WI38 (cell line): ENCODE results near the gene KANSL1L.
"Not testable (repeated sequence)": the region's sequence is repeated elsewhere in the genome, so short reads cannot be mapped to it uniquely, and the experiment has no call there.

Experiments
- H3K4me3 ChIP-seq: 2 replicates; pipeline ENCODE4 v1.5.1; 2011; ENCODE audit warnings: low read depth, mild to moderate bottlenecking, control low read depth, low read length
- CTCF ChIP-seq: IDR thresholded peaks from 2 replicates; pipeline ENCODE4 v1.5.1; 2012; ENCODE audit warnings: low read depth, mild to moderate bottlenecking, control low read depth, low read length

The KANSL1L gene

DNA sequence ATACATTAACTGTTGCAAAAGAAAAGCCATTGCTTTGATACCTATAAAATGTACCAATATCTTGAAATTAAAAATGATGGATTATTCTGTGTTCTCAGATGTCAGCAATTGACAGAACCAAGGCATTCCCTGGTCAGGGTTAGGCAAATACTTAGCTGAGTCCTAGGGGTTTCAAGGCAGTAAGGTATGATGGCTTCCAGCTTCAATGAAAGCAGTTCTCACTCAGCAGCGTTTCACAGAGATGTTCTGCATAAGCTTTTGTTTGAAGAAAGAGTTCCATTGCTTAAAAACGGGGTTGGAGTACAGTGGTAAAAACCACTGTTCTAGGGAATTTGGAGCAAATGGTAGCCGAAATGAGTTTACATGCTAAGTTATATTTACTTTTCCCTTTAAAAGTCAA is 17.0 kb upstream of the KANSL1L start:
- no peak for TF ChIP-seq CTCF
- H3K4me3 ChIP-seq: no peak overlapping the region

- H3K4me3 ChIP-seq: not testable (repeated sequence)
Measured at GRCh38 chr2:210183936-210184335, 12.7 kb upstream of the KANSL1L start.

DNA sequence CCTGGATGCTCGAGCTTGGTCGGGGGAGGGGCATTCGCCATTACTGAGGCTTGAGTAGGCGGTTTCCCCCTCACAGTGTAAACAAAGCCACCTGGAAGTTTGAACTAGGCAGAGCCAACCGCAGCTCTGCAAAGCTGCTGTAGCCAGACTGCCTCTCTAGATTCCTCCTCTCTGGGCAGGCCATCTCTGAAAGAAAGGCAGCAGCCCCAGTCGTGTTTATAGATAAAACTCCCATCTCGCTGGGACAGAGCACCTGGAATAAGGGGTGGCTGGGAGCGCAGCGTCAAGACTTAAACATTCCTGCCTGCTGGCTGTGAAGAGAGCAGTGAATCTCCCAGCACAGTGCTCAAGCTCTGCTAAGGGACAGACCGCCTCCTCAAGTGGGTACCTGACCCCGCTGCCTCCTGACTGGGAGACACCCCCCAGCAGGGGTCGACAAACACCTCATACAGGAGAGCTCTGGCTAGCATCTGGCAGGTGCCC is 10.4 kb upstream of the KANSL1L start:
- H3K4me3 ChIP-seq: not testable (repeated sequence)

DNA sequence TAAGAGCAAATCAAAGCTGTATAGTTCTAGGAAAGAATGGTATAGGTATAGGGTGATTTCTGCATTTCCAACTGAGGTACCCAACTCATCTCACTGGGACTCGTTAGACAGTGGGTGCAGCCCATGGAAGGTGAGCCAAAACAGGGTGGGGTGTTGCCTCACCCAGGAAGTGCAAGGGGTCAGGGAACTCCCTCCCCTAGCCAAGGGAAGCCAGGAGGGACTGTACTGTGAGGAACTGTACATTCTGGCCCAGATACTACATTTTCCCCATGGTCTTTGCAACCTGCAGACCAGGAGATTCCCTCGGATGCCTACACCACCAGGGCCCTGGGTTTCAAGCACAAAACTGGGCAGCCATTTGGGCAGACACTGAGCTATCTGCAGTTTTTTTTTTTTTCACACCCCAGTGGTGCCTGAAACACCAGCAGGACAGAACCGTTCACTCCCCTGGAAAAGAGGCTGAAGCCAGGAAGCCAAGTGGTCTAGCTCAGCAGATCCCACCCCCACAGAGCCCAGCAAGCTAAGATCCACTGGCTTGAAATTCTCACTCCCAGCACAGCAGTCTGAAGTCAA is 9.9 kb upstream of the KANSL1L start:
- not testable (repeated sequence) for H3K4me3 ChIP-seq

DNA sequence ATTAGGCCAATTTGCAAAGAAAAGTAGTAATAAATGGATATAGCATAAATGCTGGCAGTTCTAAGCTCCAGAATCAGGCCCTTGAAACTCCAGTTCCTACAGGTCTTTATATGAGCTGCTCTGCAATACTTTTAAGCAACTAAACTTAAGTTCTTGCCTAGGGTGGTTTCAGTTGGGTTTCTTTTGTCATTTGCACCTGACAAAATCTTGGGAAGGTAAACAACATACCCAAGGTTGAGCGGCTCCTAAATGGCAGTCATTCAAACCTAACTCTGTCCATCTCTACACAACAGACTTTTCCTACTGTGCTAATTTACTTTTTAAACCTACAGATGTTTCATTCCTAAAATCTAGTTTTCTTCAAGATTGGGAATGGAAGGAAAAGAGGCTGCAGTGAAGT is 9.3 kb upstream of the KANSL1L start:
- H3K4me3 ChIP-seq: no peak overlapping the region
- TF ChIP-seq CTCF: no peak

DNA sequence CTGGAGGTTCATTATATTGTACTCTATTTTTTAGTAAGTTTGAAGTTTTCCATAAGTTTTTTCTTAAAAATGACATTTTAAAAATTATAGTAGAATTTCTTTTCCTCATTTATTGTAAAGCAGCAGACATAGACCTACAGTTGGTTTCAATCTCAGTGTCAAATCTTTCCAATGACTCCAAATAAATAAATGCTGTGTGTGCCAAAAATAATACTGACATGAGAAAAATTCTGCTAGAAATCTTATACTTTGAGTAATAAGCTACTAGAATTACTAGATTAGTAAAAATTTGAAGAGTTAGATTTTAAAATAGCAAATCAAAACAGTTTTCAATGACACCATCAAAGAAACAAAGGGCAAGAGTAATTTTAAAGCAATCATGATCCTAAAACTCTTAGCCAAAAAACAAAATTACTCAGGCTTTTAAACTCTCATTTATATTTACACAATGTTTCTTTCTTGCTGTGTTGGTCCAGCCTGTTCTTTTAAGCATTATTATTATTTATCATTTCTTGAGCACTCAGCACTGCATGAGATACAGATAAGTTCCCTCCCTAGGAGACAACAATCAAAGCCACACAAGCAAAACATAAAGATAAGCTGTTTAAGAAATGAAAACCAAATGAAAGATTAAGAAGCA is 8.3 kb upstream of the KANSL1L start:
- no peak for TF ChIP-seq CTCF
- H3K4me3 ChIP-seq: no peak overlapping the region

- TF ChIP-seq CTCF: no peak
- H3K4me3 ChIP-seq: no peak overlapping the region
Measured at GRCh38 chr2:210177769-210178168, 6.6 kb upstream of the KANSL1L start.

GRCh38 chr2:210177115-210177514 is 5.9 kb upstream of the KANSL1L start:
- H3K4me3 ChIP-seq: not testable (repeated sequence)

DNA sequence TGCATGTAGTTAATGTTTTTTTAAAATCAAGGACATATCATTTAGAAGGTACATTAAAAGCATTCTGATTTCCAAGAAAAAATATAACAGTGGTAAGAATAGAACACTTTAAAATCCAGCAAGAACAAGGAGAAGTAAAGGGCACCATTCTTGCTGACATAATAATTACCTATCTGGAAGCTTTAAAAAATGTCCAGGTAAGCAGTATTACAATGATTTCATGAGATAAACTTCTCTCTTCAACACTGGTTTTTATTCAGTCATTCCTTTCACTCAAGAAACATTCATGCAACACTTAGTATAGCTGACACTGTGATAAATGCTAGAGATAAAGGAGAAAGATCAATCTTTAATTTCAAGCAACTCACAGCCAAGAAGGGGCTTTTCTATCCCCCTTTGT is 2.9 kb upstream of the KANSL1L start:
- no peak for TF ChIP-seq CTCF
- no peak overlapping the region for H3K4me3 ChIP-seq

DNA sequence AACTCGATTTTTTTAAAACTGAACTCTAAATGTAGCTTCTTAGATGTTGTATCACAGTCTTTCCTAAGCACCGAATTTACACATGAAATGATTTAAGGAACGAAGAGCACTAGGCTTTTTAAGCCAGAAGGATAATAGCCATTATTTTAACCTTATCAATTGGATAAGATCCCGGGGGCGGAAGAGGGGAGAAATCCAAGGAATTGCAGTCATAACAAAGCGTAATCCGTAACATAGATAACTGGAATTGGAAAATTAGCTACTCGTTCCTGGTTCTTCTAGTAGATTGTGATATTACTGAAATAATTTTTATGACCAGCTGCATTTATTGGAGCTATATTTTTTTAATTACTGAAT is 988 bp upstream of the KANSL1L start:
- no peak for TF ChIP-seq CTCF
- H3K4me3 ChIP-seq: peak overlapping the region; percentile 65
